ENCODE measurements around the gene SCMH1. TPM values are rescaled to one million over a fixed set of nuclear protein-coding genes. Genes with fewer than 3 reads are reported as not detected.

Gene SCMH1
- total RNA-seq, 1 experiment from 2014 or later: 55.9 TPM

GRCh38 chr1:40985875-40986274, 256.2 kb downstream of the SCMH1 start:
- H3K36me3 Mint-ChIP-seq (ENCODE audit: insufficient read depth, unreplicated experiment): peaks cover 67% of the 10 kb centered on the region
- intact Hi-C loops (cut with micrococcal nuclease): no loop called here

GRCh38 chr1:40985161-40985560, 256.9 kb downstream of the SCMH1 start:
- ChIA-PET CTCF (interaction anchor here (0.6 to 0.7 kb wide), 3 partner anchors 42 to 180 kb away, joined by 3 read pairs; no protein-coding TSS in a partner anchor), POLR2A (interaction anchor here (0.6 kb wide), 2 partner anchors 22 to 117 kb away, joined by 3 read pairs; no protein-coding TSS in a partner anchor)
- Mint-ChIP-seq H3K9me3 (ENCODE audit: unreplicated experiment) (no peaks in the 10 kb centered on the region), H3K36me3 (ENCODE audit: insufficient read depth, unreplicated experiment) (peaks cover 60% of the 10 kb centered on the region), H3K4me1 (ENCODE audit: insufficient read depth, unreplicated experiment) (peaks cover 22% of the 10 kb centered on the region), H3K27ac (ENCODE audit: low read depth, unreplicated experiment) (peak overlapping the region; percentile 70), H3K27me3 (ENCODE audit: insufficient read depth, unreplicated experiment) (no peaks in the 10 kb centered on the region), H3K4me3 (ENCODE audit: unreplicated experiment) (no peak overlapping the region)
- no peak for DNase-seq (ENCODE audit: unreplicated experiment)
- intact Hi-C loops (cut with micrococcal nuclease): no loop called here
- no TSS peak for BruUV-seq (replicated peaks)
- no peak for TF ChIP-seq CTCF (IDR thresholded peaks at IDR 0.05; ENCODE audit: unreplicated experiment)

More at GRCh38 chr1:40985875-40986274, 256.2 kb downstream of the SCMH1 start:
- peaks cover 17% of the 10 kb centered on the region for H3K4me1 Mint-ChIP-seq (ENCODE audit: insufficient read depth, unreplicated experiment)
- no TSS peak for BruUV-seq (replicated peaks)
- no peak for TF ChIP-seq CTCF (IDR thresholded peaks at IDR 0.05; ENCODE audit: unreplicated experiment)
- POLR2A ChIA-PET: no interaction called here
- no peak for DNase-seq (ENCODE audit: unreplicated experiment)
- H3K27ac Mint-ChIP-seq (ENCODE audit: low read depth, unreplicated experiment): peak overlapping the region; percentile 70
- no peaks in the 10 kb centered on the region for H3K27me3 Mint-ChIP-seq (ENCODE audit: insufficient read depth, unreplicated experiment)
- CTCF ChIA-PET: interaction anchor here (1.3 kb wide), 1 partner anchor 17 kb away, joined by 8 read pairs; no protein-coding TSS in a partner anchor
- no peaks in the 10 kb centered on the region for H3K9me3 Mint-ChIP-seq (ENCODE audit: unreplicated experiment)
- no peak overlapping the region for H3K4me3 Mint-ChIP-seq (ENCODE audit: unreplicated experiment)

- BruUV-seq (replicated peaks): no TSS peak
- peaks cover 22% of the 10 kb centered on the region for H3K4me1 Mint-ChIP-seq (ENCODE audit: insufficient read depth, unreplicated experiment)
- peaks cover 54% of the 10 kb centered on the region for H3K36me3 Mint-ChIP-seq (ENCODE audit: insufficient read depth, unreplicated experiment)
- DNase-seq (ENCODE audit: unreplicated experiment): no peak
- no peak overlapping the region for H3K4me3 Mint-ChIP-seq (ENCODE audit: unreplicated experiment)
- no peak overlapping the region for H3K27ac Mint-ChIP-seq (ENCODE audit: low read depth, unreplicated experiment)
- CTCF ChIA-PET: interaction anchor here (0.7 to 1.0 kb wide), 2 partner anchors 35 to 180 kb away, joined by 3 to 4 read pairs; no protein-coding TSS in a partner anchor
- TF ChIP-seq CTCF (IDR thresholded peaks at IDR 0.05; ENCODE audit: unreplicated experiment): no peak
- H3K27me3 Mint-ChIP-seq (ENCODE audit: insufficient read depth, unreplicated experiment): no peaks in the 10 kb centered on the region
- intact Hi-C loops (cut with micrococcal nuclease): no loop called here
- no peaks in the 10 kb centered on the region for H3K9me3 Mint-ChIP-seq (ENCODE audit: unreplicated experiment)
- POLR2A ChIA-PET: interaction anchor here (0.6 to 1.2 kb wide), 4 partner anchors 18 to 290 kb away, joined by 3 to 4 read pairs (median 4); no protein-coding TSS in a partner anchor
Observed at GRCh38 chr1:40984531-40984930, 257.6 kb downstream of the SCMH1 start.

GRCh38 chr1:40984066-40984465, 258.0 kb downstream of the SCMH1 start:
- no peak for DNase-seq (ENCODE audit: unreplicated experiment)
- Mint-ChIP-seq H3K4me3 (ENCODE audit: unreplicated experiment) (no peak overlapping the region), H3K9me3 (ENCODE audit: unreplicated experiment) (no peaks in the 10 kb centered on the region), H3K27me3 (ENCODE audit: insufficient read depth, unreplicated experiment) (no peaks in the 10 kb centered on the region), H3K36me3 (ENCODE audit: insufficient read depth, unreplicated experiment) (peaks cover 50% of the 10 kb centered on the region), H3K4me1 (ENCODE audit: insufficient read depth, unreplicated experiment) (peaks cover 22% of the 10 kb centered on the region), H3K27ac (ENCODE audit: low read depth, unreplicated experiment) (no peak overlapping the region)
- intact Hi-C loops (cut with micrococcal nuclease): no loop called here
- POLR2A ChIA-PET: interaction anchor here (0.6 to 1.2 kb wide), 4 partner anchors 18 to 290 kb away, joined by 3 to 4 read pairs (median 4); no protein-coding TSS in a partner anchor
- CTCF ChIA-PET: interaction anchor here (0.7 to 1.0 kb wide), 3 partner anchors 35 to 1522 kb away, joined by 3 to 4 read pairs (median 3); no protein-coding TSS in a partner anchor
- BruUV-seq (replicated peaks): no TSS peak
- no peak for TF ChIP-seq CTCF (IDR thresholded peaks at IDR 0.05; ENCODE audit: unreplicated experiment)
